NAMALWA (cell line): ENCODE results near the gene SLIRP.
"Not testable (repeated sequence)": the region's sequence is repeated elsewhere in the genome, so short reads cannot be mapped to it uniquely, and the experiment has no call there.

Source experiments
- DNase-seq: peaks from one replicate; pipeline ENCODE4 v3.0.0-alpha.2; 2015; ENCODE audit warnings: low spot score

SLIRP gene

DNA sequence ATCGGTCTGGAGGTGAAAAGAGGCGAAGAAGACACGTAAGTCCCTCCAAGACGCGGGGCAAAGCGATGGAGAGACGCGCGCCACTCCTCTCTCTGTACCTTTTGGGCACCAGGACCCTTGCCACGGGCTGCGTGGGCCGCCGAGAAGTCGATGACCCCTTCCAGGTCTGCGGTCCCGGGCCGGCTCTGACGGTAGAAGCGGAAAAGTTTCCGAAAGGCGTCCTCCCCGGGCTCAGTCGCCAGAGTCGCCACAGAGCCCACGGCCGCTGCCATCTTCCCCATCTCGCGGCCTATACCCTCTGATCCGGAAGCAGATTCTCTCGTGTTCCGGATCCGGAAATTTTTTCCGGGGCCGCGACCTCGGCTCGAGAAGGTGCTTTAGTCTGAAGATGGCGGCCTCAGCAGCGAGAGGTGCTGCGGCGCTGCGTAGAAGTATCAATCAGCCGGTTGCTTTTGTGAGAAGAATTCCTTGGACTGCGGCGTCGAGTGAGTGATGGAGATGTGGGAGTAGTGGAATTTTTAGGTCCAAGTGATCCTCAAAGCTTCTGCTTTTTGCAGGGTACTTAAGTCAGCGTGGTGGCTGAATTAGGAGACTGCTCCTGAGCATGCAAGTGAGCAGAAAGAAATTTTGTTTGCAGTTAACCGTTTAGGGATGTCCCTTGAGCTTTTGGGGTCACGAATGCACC is at the start of gene SLIRP, which contains the start of gene ALKBH1:
SLIRP (plus strand) TSS at position 380 of the 685 bp plus-strand sequence; CDS start at position 389, 9 bp downstream.
ALKBH1 (minus strand) TSS at position 300 of the 685 bp plus-strand sequence; CDS start at position 281, 19 bp downstream.
- DNase-seq: peak; percentile 94

DNA sequence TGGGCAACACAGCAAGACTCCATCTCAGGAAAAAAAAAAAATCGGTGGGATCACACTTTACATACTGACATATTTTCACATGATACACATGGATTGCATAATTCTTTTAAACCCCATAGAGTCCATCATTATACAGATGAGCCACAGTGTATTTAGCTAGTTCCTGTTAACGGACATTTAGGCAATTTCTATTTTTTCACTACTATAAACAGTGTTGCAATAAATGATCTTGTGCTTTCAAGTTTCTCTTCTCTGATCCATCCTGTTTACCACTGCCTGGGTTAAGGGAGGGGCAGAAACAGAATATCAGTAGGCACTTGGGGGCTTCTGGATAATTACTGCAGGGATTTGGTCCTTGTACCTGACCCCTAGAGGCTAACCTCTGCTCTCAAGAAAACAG is 48.1 kb upstream of the SLIRP start:
- no peak for DNase-seq

DNA sequence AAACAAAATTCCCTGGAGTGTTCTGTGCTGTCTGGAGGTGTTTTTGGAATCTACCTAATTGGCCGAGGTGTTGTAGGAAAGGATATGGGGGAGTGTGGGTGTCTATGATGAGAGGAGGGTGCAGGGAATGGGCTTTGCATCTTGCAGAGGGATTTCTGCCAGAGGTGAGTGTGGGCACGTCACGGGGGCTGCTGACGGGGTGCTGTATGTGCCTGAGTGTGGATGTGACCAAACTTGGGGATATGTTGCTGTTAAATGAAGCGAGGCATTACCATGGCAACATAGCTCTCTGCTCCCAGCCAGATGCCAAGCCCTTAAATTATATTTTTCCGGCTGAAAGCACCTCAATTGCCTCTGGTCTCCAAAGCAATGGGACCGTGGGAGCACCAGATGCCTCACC is 47.1 kb upstream of the SLIRP start:
- DNase-seq: no peak

DNA sequence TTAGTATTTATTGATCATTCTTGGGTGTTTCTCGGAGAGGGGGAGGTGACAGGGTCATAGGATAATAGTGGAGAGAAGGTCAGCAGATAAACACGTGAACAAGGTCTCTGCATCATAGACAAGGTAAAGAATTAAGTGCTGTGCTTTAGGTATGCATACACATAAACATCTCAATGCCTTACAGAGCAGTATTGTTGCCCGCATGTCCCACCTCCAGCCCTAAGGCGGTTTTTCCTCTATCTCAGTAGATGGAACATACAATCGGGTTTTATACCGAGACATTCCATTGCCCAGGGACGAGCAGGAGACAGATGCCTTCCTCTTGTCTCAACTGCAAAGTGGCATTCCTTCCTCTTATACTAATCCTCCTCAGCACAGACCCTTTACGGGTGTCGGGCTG is 46.3 kb upstream of the SLIRP start:
- not testable (repeated sequence) for DNase-seq

DNA sequence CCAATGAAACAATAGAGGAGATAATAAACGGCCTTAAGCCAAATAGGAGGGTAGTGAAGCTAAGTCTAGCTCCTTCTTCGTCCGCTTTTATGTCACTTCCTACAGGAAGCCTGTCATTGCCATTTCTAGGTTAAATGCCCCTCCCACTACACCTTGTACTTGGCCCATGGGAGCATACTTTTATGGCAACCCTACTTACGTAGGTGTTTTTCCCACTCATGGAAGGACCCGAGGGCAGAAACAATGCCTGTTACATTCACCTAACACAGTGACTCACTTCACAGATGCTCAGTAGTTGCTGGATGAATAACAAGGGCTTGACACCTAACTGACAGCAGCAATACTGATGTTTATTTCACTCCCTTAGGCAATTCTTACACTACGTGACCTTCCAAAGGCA is 44.6 kb upstream of the SLIRP start:
- DNase-seq: no peak

DNA sequence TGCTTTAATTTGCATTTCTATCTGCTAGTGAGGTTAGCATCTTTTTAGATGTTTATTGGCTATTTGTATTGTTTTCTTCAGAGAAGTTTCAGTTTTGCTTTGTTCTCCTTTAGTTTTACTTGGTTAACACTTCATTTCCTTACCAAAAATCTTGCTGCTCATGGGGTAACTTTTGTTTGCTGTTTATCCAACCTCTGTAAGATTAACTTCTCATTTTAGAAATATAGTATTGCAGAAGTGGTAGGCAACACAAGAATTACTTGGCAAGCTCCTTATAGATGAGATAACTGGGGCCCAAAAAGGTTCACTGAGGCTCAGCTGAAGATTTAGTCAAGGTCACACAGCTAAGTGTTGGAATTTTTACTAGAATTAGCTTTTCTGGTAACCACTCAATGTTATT is 40.6 kb upstream of the SLIRP start:
- no peak for DNase-seq

DNA sequence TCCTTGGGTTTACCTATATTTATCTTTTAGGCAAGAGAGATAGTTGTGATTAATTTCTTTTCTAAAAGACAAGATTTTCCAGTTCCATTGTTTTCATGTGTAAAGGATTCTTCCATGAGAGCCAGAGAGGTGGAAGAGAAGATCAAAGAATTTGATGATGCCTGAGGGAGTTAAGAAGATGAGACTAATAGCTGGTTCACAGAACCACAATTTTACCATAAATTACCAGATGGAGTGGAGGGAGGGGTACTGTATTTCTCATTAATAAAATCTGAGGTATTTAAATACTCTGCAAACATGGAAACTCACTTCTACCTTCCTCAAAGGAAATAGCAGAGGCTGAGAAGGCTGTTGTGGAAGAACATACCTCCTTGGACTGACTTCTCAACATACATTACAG is 34.7 kb upstream of the SLIRP start:
- no peak for DNase-seq

DNA sequence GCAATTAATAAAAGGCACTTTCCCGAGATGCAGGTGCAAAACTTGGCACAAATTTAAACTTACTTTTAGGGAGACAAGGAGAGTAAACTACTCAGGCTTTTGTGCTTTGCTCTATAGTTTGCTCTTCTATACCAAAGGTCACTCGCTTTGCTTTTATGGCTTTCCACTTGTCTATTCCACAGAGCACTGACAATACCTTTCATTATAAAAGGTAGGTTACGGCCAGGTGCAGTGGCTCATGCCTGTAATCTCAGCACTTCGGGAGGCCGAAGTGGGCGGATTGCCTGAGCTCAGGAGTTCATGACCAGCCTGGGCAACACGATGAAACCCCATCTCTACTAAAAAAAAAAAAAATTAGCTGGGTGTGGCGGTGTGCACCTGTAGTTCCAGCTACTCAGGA is 33.0 kb upstream of the SLIRP start:
- no peak for DNase-seq

DNA sequence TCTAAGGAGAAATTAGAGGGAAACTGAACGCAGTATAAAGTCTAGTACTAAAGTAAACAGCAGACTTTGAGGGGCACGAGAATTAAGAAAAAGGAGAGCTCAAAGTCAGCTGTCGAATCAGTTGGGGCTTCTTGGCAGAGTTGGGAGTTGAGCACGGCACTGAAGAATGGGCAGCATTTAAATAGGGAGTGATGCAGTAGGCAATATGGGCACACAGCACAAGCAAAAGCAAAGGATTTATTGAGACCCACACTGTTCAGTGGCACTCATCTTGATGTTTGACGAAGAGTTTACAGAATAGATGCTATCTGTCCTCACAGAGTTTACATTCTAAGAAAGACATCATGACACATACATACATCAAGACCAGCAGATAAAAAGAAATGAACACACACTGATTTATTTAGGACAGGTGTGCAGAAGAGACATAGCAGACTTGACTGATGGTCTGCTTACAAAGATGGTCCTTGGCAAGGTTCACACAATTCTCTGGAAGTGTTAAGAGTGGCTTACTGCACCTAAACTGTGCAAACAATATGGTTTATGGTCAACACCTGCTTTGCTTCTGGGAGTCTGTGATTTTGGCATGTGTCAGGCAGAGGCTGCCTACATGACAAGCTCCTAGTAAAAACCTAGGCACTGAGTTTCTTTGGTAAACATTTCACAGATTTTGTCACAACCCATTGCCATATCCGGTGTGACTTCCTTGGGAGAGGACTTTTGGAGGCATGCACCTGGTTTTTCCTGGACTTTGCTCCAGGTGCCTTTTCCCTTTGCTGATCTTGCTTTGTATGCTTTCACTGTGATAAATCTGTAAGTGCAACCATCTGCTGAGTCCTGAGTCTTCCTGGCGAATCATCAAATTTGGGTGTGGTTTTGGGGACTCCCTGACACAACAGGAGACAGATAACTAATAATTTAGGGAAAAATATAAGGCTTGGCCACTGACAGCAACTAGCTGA is 26.4 kb upstream of the SLIRP start:
- no peak for DNase-seq

DNA sequence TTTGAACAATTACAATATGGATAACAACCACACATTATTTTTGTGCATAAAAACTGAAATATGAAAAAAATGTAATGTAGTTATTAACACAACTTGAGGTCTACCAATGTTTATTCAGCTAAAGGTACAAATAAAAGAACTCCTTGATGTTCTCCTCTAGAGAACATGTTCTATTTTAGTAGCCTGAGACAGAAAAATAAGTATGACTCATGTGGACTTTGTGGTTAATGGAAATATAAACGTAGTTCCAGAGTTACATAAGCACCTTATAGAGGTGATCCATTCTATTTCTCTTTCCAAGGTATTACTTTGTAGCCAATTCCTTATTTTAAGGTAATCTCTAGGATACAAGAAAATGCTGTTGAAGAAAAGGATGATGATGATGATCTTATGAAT is 25.7 kb upstream of the SLIRP start:
- DNase-seq: no peak

DNA sequence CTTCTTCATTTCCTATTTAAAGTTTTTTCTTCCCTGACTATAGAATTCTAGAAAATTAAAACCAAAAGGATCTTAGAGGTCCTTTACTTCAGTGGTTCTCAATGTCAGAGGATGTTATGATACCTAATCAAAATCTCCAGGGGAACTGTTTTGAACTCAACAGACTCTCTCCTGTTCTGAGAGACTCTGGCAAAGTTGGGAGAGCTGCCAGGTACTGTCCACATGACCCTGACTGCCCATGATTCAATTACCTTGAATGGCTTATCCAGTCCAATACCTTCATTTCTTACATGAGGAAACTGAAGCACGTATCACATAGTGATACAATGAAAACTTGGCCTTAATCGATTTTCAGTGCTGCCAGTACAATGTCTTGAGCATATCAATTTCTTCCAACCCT is 16.6 kb upstream of the SLIRP start:
- DNase-seq: no peak

DNA sequence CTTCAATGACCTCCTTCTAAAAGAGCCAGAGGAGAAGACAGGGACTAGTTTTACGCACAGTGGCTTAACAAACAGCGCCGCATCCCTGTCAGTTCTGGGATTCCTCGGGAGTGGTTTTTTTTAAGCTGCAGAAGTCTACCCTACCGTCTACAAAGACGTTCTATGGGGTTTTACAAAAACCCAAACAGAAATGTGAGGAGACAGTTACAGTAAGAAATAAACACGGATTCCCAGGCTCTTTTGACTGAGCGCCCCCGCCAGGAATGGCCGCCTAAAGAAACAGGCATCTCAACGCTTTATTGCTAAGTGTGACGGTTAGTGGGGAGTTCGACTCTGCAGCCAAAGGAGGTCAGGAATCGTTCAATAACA is 564 bp upstream of the SLIRP start:
- DNase-seq: peak; percentile 44

DNA sequence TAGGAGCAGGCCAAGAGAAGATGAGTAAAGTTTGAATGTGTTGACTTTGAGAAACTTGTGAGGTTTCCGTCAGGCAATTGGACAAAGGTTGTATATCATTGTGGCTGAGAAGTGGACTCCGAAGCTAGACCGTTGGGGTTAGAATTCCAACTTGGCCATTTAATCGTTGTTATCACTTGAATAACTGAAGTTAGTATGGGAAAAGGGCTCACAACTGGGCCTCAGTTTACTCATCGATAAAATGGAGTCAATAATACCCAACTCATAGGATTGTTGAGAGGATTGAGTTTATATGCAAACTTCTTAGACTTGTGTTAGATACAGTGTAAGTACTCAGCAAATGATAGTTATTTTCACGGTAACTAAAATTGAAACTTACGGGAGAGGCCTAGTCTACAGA is 846 bp downstream of the SLIRP start:
- DNase-seq: no peak

DNA sequence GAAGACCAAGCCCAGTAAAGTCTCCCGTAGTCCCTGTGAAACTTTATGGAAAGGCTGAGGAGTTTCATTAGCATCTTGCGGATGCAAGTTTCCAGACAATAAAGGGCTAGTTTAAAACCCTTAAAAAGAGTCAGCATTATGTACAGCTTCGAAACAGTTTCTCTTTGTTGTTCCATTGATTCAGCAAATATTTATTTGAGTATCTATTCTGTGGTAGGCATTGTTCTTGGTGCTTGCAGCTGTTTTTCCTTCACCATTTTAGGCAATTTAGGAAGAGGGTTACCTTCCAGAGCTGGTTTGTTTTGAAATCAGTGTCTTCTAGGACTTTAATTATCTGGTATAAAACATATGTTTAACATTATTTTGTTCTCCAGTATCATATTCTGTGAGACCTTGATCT is 1.5 kb downstream of the SLIRP start:
- no peak for DNase-seq

DNA sequence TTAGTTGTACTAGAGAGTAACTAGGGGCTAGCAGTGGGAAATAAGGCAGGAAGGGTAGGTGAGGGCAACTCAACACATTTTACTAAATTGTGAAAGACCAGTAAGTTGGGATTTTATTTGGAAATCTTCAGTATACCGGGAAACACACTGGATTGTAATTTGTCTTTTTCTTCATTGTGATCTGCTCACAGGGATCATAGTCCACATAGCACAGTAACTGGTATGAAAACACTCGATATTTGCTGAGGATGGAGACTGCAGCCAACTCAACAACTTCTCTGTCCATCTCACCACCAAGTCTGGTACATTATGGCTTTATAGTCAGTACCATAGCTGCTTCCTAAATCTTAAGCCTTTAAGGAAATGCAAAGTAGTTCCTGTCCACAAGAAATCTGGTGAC is 2.5 kb downstream of the SLIRP start:
- no peak for DNase-seq

DNA sequence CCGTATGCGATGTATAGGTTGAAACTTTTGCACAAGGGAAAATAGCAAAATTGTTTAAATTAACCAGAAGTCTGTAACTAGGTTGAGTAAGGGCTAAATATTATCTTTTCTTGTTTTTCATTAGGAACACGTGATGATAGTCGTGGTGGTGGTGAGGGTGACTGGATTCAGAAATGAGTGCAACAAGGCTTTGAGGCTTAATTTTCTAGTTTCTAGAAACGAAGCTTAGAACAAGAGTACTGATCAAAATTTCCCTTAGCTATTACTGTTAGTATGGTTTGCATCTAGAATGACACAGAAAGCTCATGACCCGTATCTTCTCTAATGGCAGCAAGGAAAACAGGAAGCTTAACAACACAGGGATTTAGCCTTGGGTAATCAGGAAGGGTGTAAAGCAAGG is 7.0 kb downstream of the SLIRP start:
- DNase-seq: no peak

DNA sequence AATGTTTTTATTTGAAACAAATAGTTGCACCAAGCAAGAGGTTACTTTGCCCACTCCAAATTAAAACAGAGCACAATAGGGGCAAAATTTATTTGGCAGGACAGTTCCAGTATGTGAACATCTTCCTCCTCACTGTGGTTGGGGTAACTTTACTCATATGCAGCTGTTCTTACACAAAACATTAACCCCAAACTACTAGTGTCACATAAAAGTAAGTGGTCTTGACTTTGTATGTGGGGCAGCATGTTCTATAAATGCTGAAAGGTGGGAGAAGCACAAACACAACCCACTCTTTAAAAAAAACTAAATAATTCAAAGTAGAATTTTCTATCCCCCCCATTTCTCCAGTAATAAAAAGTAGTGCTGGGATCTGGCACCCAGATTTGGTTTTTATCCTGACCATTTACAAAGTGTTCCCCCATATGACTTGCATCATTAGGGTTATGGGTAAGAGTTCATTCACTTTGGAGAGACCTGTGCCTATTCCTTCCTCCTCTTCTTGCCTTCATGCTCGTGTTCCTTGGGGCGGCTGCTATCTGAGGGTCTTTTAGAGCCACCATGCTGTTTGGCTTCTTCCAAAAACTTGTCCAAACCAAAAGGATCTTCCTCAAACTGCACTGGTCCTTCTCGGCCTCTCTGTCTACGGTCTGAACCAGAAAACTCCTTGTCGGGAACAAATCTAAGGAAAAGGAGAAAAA is 9.9 kb downstream of the SLIRP start:
- no peak for DNase-seq

DNA sequence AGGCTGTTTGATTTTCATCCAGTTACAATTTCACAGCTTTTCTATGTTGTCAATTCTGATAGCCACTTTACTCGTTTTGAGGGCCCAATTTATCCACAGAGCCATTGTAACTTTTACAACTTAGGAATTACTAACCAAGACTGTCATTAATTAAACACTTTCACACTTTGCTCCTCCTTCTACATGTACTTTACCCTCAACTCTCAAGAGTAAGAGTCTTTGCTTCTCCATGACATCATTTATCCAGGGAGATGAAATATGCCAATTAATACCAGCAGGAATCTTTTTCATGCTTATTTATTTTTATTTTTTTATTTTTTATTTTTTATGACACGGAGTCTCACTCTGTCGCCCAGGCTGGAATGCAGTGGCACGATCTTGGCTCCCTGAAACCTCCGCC is 13.5 kb downstream of the SLIRP start:
- no peak for DNase-seq

DNA sequence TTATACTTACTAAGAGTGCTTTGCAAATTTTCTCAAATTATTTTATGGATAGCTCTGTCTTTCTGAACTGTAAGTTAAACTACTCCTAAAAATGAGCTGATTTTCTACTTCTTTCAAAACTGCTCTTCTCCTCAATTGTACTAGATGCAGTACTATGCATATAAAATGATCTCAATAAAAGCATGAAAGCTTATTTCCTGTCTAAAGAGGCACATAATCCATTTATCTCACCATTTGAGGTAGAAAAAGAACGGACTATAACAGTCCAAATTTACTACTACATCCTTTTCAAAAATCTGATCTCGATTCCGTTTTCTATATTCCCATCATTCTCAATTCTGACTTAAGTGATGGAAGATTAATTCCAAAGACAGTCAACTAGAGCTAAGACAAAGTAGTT is 14.4 kb downstream of the SLIRP start:
- no peak for DNase-seq

DNA sequence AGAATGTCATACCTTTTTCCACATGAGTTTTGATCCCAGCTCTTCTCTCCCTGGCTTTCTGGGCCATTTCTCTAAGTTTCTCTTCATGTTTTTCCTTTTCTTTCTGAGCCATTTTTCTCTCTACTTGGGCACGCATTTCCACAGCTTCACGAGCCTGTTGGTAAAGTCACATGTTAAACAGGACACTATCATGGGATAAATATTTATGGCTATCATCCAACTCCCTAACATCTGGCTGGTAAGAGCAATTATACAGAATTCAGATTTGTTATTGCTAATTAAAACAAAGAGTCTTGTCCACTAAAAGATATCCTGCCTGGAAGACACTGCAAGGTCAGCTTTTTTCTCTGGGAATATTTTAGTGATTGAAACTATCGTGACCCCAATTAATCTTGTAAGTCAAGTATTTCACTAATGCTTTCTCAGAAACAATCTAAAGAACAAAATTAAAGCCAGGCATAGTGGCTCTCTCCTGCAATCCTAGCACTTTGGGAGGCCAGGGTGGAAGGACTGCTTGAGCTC is 23.1 kb downstream of the SLIRP start:
- DNase-seq: no peak

DNA sequence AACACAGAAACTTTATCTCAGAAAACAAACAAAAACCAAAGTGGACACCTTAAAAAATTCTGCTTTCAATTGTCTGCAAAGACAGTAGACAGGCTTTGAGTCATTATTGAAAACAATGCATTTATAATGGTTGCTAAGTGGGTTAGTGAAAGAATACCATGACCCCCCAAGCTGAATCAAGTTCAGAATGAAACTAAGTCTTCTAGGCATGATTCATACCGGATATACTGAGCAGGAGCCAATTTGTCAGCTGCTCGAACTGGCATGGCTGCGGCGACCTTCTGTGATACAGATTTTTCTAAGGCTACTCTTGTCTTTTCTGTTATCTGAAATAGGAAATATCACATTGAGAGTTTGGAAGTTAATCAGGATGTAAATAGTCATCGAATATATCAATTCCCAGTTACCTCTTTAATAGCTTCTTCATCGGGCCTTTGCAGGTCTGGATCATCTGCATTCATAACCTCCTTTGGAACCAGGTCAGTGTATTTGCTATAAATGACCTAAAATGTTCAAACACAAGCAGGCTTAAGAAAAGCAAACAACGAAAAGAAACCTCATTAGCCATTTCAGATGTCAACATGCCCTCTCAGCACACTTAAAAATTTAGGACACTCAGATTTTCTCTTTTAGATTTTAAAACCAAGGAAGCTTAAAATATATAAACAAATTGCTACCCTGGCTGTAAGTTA is 30.8 kb downstream of the SLIRP start:
- DNase-seq: no peak

DNA sequence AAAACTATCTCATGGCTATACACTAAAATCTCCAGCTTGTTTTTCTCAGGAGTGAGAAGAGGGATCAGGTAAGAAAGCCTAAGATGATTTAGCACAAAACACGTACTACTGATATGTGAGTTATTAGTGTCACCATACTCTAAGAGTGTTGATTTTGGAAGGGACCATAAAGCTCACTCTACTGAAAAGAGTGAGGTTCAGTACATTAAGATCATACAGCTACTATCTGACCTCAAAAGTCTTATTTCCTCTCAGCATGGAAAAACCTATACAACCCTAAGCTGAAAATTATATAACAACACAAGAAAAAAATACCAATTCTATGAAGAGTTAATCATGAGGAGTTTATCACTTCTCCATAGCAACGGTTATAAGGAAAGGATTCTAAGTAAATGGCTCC is 33.5 kb downstream of the SLIRP start:
- no peak for DNase-seq
